Measurements from ENCODE around the gene KDELR1. TPM values are rescaled to one million over a fixed set of nuclear protein-coding genes. Genes with fewer than 3 reads are reported as not detected.

The KDELR1 gene
- total RNA-seq, 1 experiment from 2014 or later: 198 TPM

DNA sequence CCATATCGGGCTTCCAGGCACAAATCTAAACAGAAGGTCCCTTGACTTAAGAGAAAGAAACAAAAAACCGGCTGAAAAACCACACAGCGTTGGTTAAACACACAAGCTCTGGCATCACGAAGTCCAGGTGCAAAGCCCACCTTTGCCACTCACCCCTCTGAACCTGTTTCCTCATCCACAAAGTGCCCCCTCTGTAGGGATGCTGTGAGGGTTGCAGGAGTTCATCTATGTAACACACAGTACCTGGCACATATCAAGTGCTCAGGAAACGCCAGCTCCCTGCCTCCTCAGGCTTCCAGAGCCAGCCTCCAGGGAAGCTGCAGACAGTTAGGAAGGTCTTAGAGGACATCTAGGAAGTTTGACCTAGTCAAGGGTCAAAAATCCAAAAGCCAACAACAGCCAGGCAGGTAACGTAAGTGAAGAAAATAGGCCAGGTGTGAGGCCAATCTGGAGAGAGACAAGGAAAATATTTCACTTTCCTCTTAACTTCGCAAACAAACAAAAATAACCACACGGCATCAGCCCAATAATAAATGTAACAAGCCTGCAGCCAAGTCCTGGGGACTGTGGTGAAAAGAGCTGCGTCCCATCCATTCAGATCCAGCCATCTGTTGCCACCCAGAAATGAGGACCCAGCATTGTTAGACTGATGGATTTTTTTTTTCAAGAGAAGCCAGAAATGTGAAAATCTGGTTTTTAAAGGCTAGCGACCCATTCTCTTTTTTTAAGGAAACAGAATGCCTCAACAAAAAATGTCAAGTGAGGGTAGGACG is 10.0 kb downstream of the KDELR1 start:
- Histone ChIP-seq H2BK12ac (ENCODE audit: insufficient read length, low read depth, low read length) (no peak overlapping the region), H3T11ph (ENCODE audit: low read length) (no peak overlapping the region), H3K18ac (ENCODE audit: insufficient read length, low read depth, low read length) (no peak overlapping the region), H3K27me3 (ENCODE audit: insufficient read depth, low read length) (no peaks in the 10 kb centered on the region), H3K27ac (ENCODE audit: insufficient read length, low read depth, low read length) (no peak overlapping the region), H3K23me2 (ENCODE audit: insufficient read length, low read depth, low read length, poor library complexity, severe bottlenecking) (no peaks in the 10 kb centered on the region), H3K4ac (ENCODE audit: low read depth, low read length) (no peak overlapping the region), H3K23ac (ENCODE audit: insufficient read length, low read depth, low read length) (no peak overlapping the region), H2BK20ac (ENCODE audit: low read depth, low read length, poor library complexity, severe bottlenecking) (no peak overlapping the region), H3K4me1 (ENCODE audit: insufficient read depth, low read length) (no peaks in the 10 kb centered on the region), H4K5ac (ENCODE audit: insufficient read length, low read depth, low read length) (no peak overlapping the region), H3K9ac (ENCODE audit: extremely low read depth, insufficient read length, low read length) (no peak overlapping the region), H2BK120ac (ENCODE audit: low read depth, low read length, poor library complexity, severe bottlenecking) (no peak overlapping the region), H3K9me3 (ENCODE audit: control insufficient read depth, low read depth, low read length) (no peaks in the 10 kb centered on the region), H2AFZ (ENCODE audit: low read length) (no peak overlapping the region), H3K79me2 (ENCODE audit: insufficient read depth, low read length) (no peaks in the 10 kb centered on the region), H4K20me1 (ENCODE audit: control insufficient read depth, insufficient read depth, insufficient read length) (no peaks in the 10 kb centered on the region), H4K91ac (ENCODE audit: insufficient read length, low read depth, low read length) (no peak overlapping the region), H2BK5ac (ENCODE audit: insufficient read length, low read length) (no peak overlapping the region), H3K56ac (ENCODE audit: insufficient read length, low read depth, low read length) (no peak overlapping the region), H3K14ac (ENCODE audit: insufficient read depth, low read length) (no peak overlapping the region), H2BK15ac (ENCODE audit: low read depth, low read length) (no peak overlapping the region), H3K79me1 (ENCODE audit: insufficient read depth, low read depth, low read length, poor library complexity, severe bottlenecking) (no peaks in the 10 kb centered on the region), H2AK5ac (ENCODE audit: insufficient read length, low read length) (no peak overlapping the region), H3K4me2 (ENCODE audit: insufficient read depth, insufficient read length, low read length) (no peak overlapping the region), H4K8ac (replicated peaks; ENCODE audit: insufficient read length, low read depth, low read length) (no peak overlapping the region)
- H3K9me3 Mint-ChIP-seq: no peaks in the 10 kb centered on the region
- H3K27me3 Mint-ChIP-seq (ENCODE audit: low read depth): no peaks in the 10 kb centered on the region; the same call in 1 of the 2 replicates
- peak overlapping the region in 2 of 3 experiments; percentile 50 to 87; a peak in 3 of 7 replicates for H3K27ac Mint-ChIP-seq
- TF ChIP-seq, protein P1, sequence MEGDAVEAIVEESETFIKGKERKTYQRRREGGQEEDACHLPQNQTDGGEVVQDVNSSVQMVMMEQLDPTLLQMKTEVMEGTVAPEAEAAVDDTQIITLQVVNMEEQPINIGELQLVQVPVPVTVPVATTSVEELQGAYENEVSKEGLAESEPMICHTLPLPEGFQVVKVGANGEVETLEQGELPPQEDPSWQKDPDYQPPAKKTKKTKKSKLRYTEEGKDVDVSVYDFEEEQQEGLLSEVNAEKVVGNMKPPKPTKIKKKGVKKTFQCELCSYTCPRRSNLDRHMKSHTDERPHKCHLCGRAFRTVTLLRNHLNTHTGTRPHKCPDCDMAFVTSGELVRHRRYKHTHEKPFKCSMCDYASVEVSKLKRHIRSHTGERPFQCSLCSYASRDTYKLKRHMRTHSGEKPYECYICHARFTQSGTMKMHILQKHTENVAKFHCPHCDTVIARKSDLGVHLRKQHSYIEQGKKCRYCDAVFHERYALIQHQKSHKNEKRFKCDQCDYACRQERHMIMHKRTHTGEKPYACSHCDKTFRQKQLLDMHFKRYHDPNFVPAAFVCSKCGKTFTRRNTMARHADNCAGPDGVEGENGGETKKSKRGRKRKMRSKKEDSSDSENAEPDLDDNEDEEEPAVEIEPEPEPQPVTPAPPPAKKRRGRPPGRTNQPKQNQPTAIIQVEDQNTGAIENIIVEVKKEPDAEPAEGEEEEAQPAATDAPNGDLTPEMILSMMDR (conservative IDR thresholded peaks at IDR 0.05): peak; percentile 35; the same call in 2 of the 3 replicates
- no peaks in the 10 kb centered on the region for H3K4me1 Mint-ChIP-seq
- WGBS (ENCODE audit: extremely low coverage, insufficient read length, low lambda C conversion rate): no CpG with 5 or more reads among the region's 11 CpGs
- H3K36me3 Mint-ChIP-seq (ENCODE audit: insufficient read depth in 1 of 3, low read depth in 3 of 3): peaks cover 34 to 51% (median 48%) of the 10 kb centered on the region in 3 experiments
- DNase-seq: no peak
- no peak overlapping the region for H3K4me3 Mint-ChIP-seq
